ENCODE measurements around the gene ONECUT1.

DNA sequence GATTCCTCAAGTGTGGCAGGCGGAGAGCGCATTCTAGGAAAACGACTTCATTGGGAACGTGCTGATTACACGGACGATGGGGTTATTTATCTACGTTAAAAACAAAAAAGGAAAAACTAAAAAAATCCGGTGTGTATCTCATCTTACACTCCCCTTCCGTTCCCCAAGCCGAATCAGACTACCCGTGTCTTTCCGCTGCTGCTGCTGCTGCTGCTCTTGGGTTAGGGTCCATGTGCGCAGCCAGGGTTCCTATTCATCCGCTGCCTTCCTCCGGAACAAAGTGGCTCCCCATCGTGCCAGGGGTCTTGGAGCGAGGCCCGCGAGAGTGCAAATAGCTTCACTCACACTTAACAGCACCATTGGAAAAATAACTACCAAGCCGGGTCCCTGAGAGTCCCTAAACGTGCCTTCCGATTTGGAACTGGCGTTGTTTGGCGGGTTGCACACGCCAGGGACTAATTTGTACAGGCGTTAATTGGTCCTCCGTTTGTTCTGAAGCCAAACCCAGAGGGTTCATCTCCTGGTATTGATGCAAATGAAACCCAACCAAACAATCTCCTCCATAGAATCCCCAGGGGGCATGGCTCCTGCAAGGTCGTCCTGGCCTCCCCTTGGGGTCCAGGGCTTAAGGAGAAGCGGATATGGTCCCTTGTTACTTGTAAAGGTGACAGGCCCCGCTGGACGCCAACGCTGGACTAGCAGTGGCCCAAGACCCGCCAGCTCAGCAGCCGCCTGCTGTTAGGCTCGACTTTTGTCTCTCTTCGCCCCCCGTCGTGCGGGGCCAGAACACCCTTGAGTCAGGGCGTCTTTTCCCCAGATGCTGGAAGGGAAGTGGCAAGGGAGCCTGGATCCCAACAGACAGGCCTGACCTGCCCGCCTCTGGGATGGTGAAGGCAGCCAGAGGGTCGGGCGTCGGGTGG lies 11.0 kb upstream of the ONECUT1 start:
- TF ChIP-seq, protein P1, sequence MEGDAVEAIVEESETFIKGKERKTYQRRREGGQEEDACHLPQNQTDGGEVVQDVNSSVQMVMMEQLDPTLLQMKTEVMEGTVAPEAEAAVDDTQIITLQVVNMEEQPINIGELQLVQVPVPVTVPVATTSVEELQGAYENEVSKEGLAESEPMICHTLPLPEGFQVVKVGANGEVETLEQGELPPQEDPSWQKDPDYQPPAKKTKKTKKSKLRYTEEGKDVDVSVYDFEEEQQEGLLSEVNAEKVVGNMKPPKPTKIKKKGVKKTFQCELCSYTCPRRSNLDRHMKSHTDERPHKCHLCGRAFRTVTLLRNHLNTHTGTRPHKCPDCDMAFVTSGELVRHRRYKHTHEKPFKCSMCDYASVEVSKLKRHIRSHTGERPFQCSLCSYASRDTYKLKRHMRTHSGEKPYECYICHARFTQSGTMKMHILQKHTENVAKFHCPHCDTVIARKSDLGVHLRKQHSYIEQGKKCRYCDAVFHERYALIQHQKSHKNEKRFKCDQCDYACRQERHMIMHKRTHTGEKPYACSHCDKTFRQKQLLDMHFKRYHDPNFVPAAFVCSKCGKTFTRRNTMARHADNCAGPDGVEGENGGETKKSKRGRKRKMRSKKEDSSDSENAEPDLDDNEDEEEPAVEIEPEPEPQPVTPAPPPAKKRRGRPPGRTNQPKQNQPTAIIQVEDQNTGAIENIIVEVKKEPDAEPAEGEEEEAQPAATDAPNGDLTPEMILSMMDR (IDR thresholded peaks at IDR 0.05), result no peak
- no peak for TF ChIP-seq EP300 (IDR thresholded peaks at IDR 0.05)

All from suprapubic skin (tissue), 3 donors.